Stimulated activated CD4-positive, alpha-beta T cell treated with anti-CD3 and anti-CD28 coated beads, Interleukin-2, amount 100 ng/mL, for 4 hours (primary cell): ENCODE results near the gene SDSL.

Experiments
- DNase-seq: peaks from one replicate; pipeline ENCODE4 v3.0.0-alpha.2; 2020; ENCODE audit warnings: low read depth

The SDSL gene

GRCh38 chr12:113480336-113480971, 58.3 kb downstream of the SDSL start:
- no peak for DNase-seq

- no peak for DNase-seq
These were observed 60.2 kb downstream of the SDSL start for GRCh38 chr12:113482334-113482733.

GRCh38 chr12:113485330-113485729, 63.1 kb downstream of the SDSL start:
- DNase-seq = no peak

- DNase-seq = no peak
These were observed 64.5 kb downstream of the SDSL start for GRCh38 chr12:113486722-113487121.
